Upper lobe of right lung (tissue), 1 donor: ENCODE data around the gene RASGRP3. TPM values are rescaled to one million over a fixed set of nuclear protein-coding genes. Genes with fewer than 3 reads are reported as not detected.

ENCODE experiments used
- ATAC-seq: fragments of 200-7000 bp; cut with Tn5 transposase; one replicate; pipeline ENCODE4 v1.9.1; 2020; ENCODE audit warnings: mild to moderate bottlenecking, moderate library complexity
- DNase-seq: peaks from one replicate; pipeline ENCODE4 v3.0.0-alpha.2; 2020
- H3K27ac ChIP-seq: fragments of 200-600 bp; one replicate; pipeline ENCODE4 v1.8.0; 2022
- H3K27me3 ChIP-seq: fragments of 200-600 bp; one replicate; pipeline ENCODE4 v1.8.0; 2022; ENCODE audit warnings: mild to moderate bottlenecking
- H3K36me3 ChIP-seq: fragments of 200-600 bp; one replicate; pipeline ENCODE4 v1.8.0; 2022
- H3K4me1 ChIP-seq: fragments of 200-600 bp; one replicate; pipeline ENCODE4 v1.8.0; 2022
- H3K4me3 ChIP-seq: fragments of 200-600 bp; one replicate; pipeline ENCODE4 v1.8.0; 2022; ENCODE audit warnings: mild to moderate bottlenecking
- H3K9me3 ChIP-seq: fragments of 200-600 bp; one replicate; pipeline ENCODE4 v1.8.0; 2022
- intact Hi-C: fragments of 100-400 bp; cut with DNase I; formaldehyde crosslinking; loops from one replicate; pipeline ENCODE4 v1.11.0; 2022
- total RNA-seq: library from RNA; stranded (reverse); fragmentation: NEBNext Ultra II Directional; extraction: Animal tissue kit (Norgen Biotek cat#: 25700); gene quantifications from one replicate; pipeline ENCODE4 v1.2.1, GENCODE V29; 2021
- TF ChIP-seq, protein P1 (sequence below): fragments of 200-600 bp; IDR thresholded peaks from one replicate; pipeline ENCODE4 v1.8.0; 2022; ENCODE audit warnings: antibody characterized with exemption
- donor health status: DM: no; HTN: yes; CAD: no; lungs with severe emphysema.

RASGRP3 gene
- total RNA-seq, 1 donor from 2014 or later, result 13.6 TPM

GRCh38 chr2:33496150-33496549, 19.7 kb downstream of the RASGRP3 start:
- Histone ChIP-seq H3K9me3 (no peaks in the 10 kb centered on the region), H3K4me3 (no peak overlapping the region), H3K27me3 (no peaks in the 10 kb centered on the region), H3K27ac (no peak overlapping the region), H3K4me1 (peaks cover 12% of the 10 kb centered on the region), H3K36me3 (no peaks in the 10 kb centered on the region)
- TF ChIP-seq, protein P1, sequence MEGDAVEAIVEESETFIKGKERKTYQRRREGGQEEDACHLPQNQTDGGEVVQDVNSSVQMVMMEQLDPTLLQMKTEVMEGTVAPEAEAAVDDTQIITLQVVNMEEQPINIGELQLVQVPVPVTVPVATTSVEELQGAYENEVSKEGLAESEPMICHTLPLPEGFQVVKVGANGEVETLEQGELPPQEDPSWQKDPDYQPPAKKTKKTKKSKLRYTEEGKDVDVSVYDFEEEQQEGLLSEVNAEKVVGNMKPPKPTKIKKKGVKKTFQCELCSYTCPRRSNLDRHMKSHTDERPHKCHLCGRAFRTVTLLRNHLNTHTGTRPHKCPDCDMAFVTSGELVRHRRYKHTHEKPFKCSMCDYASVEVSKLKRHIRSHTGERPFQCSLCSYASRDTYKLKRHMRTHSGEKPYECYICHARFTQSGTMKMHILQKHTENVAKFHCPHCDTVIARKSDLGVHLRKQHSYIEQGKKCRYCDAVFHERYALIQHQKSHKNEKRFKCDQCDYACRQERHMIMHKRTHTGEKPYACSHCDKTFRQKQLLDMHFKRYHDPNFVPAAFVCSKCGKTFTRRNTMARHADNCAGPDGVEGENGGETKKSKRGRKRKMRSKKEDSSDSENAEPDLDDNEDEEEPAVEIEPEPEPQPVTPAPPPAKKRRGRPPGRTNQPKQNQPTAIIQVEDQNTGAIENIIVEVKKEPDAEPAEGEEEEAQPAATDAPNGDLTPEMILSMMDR, result no peak
- intact Hi-C loops, result no loop called here
- ATAC-seq, result no peak
- DNase-seq, result no peak

DNA sequence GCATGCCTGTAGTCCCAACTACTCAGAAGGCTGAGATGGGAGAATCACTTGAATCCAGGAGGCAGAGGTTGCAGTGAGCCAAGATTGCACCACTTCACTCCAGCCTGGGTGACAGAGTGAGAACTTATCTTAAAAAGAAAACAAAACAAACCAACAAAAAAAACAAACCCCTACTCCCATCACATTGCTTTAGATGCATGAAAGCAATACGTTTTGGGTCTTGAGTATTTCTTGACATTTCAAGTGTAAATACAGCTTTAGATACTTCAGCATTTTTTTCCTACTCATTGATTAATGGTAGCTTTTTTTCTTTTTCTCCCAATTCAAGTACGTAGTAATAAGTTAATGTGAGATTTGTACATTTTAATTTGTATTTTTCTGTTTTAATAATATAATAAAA, 20.3 kb downstream of the RASGRP3 start:
- peaks cover 12% of the 10 kb centered on the region for H3K4me1 ChIP-seq
- H3K27ac ChIP-seq, result no peak overlapping the region
- intact Hi-C loops, result no loop called here
- DNase-seq (no peak), ATAC-seq (no peak)
- H3K36me3 ChIP-seq, result no peaks in the 10 kb centered on the region
- TF ChIP-seq, protein P1, result no peak
- no peak overlapping the region for H3K4me3 ChIP-seq
- H3K27me3 ChIP-seq, result no peaks in the 10 kb centered on the region
- H3K9me3 ChIP-seq, result no peaks in the 10 kb centered on the region

GRCh38 chr2:33497221-33497650, 20.8 kb downstream of the RASGRP3 start:
- TF ChIP-seq, protein P1, result no peak
- Histone ChIP-seq H3K9me3 (no peaks in the 10 kb centered on the region), H3K36me3 (no peaks in the 10 kb centered on the region), H3K4me1 (peaks cover 12% of the 10 kb centered on the region), H3K4me3 (no peak overlapping the region), H3K27ac (no peak overlapping the region), H3K27me3 (no peaks in the 10 kb centered on the region)
- ATAC-seq, result no peak
- intact Hi-C loops, result no loop called here
- DNase-seq, result no peak

- Histone ChIP-seq H3K36me3 (no peaks in the 10 kb centered on the region), H3K4me1 (peaks cover 12% of the 10 kb centered on the region), H3K27me3 (no peaks in the 10 kb centered on the region), H3K9me3 (no peaks in the 10 kb centered on the region), H3K27ac (no peak overlapping the region), H3K4me3 (no peak overlapping the region)
- DNase-seq, result no peak
- no peak for ATAC-seq
- intact Hi-C loops, result no loop called here
- TF ChIP-seq, protein P1, result no peak
Measured at GRCh38 chr2:33498291-33498956, 22.0 kb downstream of the RASGRP3 start.

- Histone ChIP-seq H3K36me3 (no peaks in the 10 kb centered on the region), H3K9me3 (no peaks in the 10 kb centered on the region), H3K4me1 (peaks cover 12% of the 10 kb centered on the region), H3K4me3 (no peak overlapping the region), H3K27ac (no peak overlapping the region), H3K27me3 (no peaks in the 10 kb centered on the region)
- DNase-seq (no peak), ATAC-seq (no peak)
- TF ChIP-seq, protein P1, result no peak
- intact Hi-C loops, result no loop called here
Measured at GRCh38 chr2:33500177-33500576, 23.7 kb downstream of the RASGRP3 start.

GRCh38 chr2:33502025-33502424, 25.6 kb downstream of the RASGRP3 start:
- TF ChIP-seq, protein P1, result no peak
- DNase-seq (no peak), ATAC-seq (peak; percentile 27)
- Histone ChIP-seq H3K36me3 (no peaks in the 10 kb centered on the region), H3K4me3 (no peak overlapping the region), H3K27ac (no peak overlapping the region), H3K9me3 (no peaks in the 10 kb centered on the region), H3K4me1 (peaks cover 5% of the 10 kb centered on the region), H3K27me3 (no peaks in the 10 kb centered on the region)
- intact Hi-C loops, result no loop called here
